Gastrocnemius medialis (tissue), 4 donors: ENCODE measurements around the gene MSANTD2.

ENCODE experiments used
- CTCF ChIP-seq, 5 experiments: fragments of 450-650 bp in 3 of 5; fragments of 200-600 bp in 2 of 5; sonication (generic) in 2 of 5; IDR thresholded peaks in 4 of 5; conservative IDR thresholded peaks in 1 of 5; 1 replicate in 4 of 5; 2 replicates in 1 of 5; pipeline ENCODE4 v1.5.1; 2016 to 2019; ENCODE audit warnings: antibody characterized with exemption in 5 of 5, mild to moderate bottlenecking in 3 of 5, moderate library complexity in 3 of 5
- POLR2A ChIP-seq, 2 donors: fragments of 450-650 bp; IDR thresholded peaks; one replicate each; pipeline ENCODE4 v1.6.1; 2017; ENCODE audit warnings: antibody characterized with exemption in 2 of 2, mild to moderate bottlenecking in 2 of 2, moderate library complexity in 2 of 2

GRCh38 chr11:124811399-124812125 is 11.4 kb upstream of the MSANTD2 start:
- no peak for TF ChIP-seq CTCF (IDR thresholded peaks at IDR 0.05 in 4 of 5, conservative IDR thresholded peaks at IDR 0.05 in 1 of 5)
- no peak for TF ChIP-seq POLR2A (IDR thresholded peaks at IDR 0.05)
